AG09309 (cell line): Measurements from ENCODE around the gene KLRC3.

Experiments
- DNase-seq: peaks from one replicate; pipeline ENCODE4 v3.0.0-alpha.2; 2010; ENCODE audit warnings: low read depth
- H3K4me3 ChIP-seq: 2 replicates; pipeline ENCODE4 v1.5.1; 2011; ENCODE audit warnings: mild to moderate bottlenecking, low read depth, low read length, moderate library complexity; ENCODE audit not compliant: control insufficient read depth
- TF ChIP-seq, protein P1 (sequence below): IDR thresholded peaks from 2 replicates; pipeline ENCODE4 v1.5.1; 2011; ENCODE audit warnings: mild to moderate bottlenecking, low read depth, low read length, inconsistent platforms; ENCODE audit not compliant: insufficient read depth, control insufficient read depth; ENCODE audit errors: missing control alignments

Gene KLRC3

GRCh38 chr12:10363914-10364814 lies 56.2 kb downstream of the KLRC3 start:
- TF ChIP-seq, protein P1, sequence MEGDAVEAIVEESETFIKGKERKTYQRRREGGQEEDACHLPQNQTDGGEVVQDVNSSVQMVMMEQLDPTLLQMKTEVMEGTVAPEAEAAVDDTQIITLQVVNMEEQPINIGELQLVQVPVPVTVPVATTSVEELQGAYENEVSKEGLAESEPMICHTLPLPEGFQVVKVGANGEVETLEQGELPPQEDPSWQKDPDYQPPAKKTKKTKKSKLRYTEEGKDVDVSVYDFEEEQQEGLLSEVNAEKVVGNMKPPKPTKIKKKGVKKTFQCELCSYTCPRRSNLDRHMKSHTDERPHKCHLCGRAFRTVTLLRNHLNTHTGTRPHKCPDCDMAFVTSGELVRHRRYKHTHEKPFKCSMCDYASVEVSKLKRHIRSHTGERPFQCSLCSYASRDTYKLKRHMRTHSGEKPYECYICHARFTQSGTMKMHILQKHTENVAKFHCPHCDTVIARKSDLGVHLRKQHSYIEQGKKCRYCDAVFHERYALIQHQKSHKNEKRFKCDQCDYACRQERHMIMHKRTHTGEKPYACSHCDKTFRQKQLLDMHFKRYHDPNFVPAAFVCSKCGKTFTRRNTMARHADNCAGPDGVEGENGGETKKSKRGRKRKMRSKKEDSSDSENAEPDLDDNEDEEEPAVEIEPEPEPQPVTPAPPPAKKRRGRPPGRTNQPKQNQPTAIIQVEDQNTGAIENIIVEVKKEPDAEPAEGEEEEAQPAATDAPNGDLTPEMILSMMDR, result no peak
- H3K4me3 ChIP-seq, result peak overlapping the region; percentile 55
- no peak for DNase-seq

- H3K4me3 ChIP-seq, result no peak overlapping the region
- TF ChIP-seq, protein P1, result no peak
- DNase-seq, result no peak
These were observed 56.8 kb downstream of the KLRC3 start for GRCh38 chr12:10363658-10363913.

DNA sequence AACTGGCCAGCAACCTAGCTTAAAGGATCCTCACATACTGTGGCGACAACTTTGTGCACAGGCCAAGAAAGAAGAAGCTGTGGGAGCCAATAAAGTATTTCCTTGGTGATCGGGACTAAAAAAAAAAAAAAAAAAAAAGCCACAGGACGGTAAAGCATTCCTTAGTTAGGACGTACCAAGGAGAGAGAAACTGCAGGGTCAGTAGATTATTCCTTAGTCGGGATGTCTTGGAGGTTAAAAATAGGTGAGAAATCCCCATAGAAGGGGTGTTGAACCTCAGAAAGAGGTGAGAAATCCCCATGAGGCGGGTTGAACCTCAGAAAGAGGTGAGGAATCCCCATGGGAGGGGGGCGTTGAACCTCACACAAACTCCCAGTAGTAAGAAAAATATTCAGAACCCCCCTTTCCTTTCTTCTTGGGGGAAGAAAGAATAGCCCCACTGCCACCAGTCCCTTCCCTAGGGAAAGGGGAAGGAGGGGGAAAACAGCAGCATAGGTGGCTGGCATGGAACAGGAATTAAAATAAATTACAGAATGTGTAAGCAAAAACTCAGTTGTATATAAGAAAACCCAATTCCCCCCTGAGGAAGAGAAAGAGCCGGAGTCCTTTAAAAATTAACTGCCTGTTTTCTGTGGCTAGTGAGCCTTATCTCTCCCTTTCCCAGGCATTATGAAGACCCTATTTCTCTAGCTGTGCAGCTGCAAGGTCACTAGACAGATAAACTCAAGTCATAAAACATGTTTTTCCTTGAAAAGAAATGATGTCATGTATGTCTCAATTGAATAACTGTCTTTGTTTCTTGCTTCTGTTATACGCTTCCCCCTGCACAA lies 57.4 kb downstream of the KLRC3 start:
- TF ChIP-seq, protein P1, result no peak
- no peak for DNase-seq
- no peak overlapping the region for H3K4me3 ChIP-seq

- no peak for DNase-seq
- TF ChIP-seq, protein P1, result no peak
- H3K4me3 ChIP-seq, result no peak overlapping the region
These were observed 58.1 kb downstream of the KLRC3 start for GRCh38 chr12:10362325-10362724.
